ENCODE measurements around the gene MAFB.

The MAFB gene

DNA sequence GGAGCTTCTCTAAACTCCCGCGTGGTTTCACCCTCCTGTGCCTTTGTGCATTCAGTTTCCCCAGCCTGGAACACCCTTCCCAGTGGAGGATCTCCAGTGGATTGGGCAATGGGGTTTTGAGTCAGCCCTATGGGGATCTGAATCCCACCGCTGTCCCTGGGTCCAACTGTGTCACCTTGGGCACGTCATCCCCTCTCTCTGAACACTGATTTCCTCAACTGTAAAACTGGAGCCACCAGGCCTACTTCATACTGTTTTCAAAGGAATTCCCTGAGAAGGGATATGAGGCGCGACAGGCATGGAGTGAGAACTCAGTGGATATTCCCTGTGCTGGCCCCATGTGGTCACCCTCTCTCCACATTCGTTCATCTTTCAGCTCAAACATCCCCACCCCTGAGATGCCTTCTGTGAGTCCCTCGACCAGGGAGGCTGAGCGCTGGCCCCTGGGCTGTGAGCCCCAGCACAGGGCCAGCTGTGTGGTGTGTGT is 25.7 kb downstream of the MAFB start:
- no peak for DNase-seq (ENCODE audit: low read depth in 3 of 3, low spot score in 1 of 3)

DNA sequence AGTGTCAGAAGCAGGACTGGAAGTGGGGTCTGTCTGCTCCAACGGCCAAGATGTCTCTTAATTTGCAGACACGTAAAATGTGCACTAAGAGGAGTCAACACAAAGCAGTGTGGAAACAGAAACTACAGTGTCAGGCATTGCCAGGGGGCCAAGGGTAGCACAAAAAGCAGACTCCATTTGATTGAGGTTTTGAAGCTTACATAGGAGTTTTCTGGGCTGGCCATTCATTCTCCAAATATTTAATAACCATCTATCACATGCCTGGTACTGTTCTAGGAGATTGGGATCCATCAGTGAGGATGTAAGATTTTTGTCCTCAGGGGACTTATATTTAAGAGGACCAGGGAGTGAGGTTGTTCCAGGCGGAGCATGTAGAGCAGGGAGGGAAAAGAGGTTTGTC is 29.5 kb downstream of the MAFB start:
- no peak for DNase-seq (ENCODE audit: low read depth in 3 of 3, low spot score in 1 of 3)

DNA sequence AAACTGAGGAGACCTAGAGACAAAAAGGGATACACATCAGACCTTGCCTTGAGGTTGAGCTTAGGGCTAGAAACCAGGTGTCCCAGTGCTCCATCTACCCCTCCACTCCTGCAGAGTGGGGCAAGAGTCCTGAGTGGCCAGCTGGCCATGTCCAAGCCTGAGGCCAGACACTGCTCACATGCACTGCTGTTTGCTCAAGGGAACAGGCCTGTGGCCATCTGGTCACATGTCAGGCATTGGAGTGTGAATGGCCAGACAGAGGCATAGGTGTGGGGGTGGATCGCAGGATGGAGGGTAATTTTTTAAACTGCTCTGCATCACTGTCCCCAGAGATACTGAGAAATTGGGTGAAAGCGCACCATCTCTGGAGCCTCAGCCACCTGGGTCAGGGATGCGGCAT is 30.5 kb downstream of the MAFB start:
- DNase-seq (ENCODE audit: low read depth in 3 of 3, low spot score in 1 of 3), result no peak

DNA sequence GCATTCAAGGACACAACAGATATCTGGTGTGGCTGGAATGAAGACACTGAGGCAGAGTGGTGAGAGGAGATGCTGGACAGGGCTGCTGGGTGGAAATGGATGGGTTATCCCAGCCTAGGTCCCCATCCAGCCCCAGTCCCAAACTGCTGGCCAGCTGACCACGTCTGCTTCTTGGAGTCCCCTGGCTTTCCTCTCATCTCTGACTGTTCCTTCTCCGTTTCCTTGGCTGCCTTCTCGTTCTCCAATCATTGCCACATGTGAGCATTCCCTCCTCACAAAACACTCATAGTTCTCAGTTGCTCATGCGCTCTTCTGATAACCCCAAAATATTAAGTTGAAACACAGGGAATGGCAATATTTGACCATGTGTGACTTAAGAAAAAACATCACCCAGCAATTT is 31.5 kb downstream of the MAFB start:
- DNase-seq (ENCODE audit: low read depth in 3 of 3, low spot score in 1 of 3), result no peak

DNA sequence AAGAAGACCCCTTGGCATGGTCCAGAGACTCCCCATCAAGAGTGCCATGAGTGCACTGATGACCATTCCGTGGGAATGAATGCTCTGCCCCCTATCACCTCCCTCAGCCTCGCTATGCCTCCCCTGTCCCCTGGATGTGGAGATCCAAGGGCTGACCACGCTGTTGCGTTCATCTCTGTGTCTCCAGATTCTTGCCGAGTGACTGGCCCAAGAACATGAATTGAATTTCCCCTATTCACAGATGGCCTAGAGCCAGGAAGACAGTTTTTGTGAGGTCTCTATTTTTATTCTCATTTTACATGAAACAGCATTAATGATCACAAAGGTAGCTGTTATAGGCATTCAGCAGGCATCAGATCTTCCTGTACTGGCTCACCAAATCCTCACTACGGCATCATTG is 33.6 kb downstream of the MAFB start:
- DNase-seq (ENCODE audit: low read depth in 3 of 3, low spot score in 1 of 3), result no peak

DNA sequence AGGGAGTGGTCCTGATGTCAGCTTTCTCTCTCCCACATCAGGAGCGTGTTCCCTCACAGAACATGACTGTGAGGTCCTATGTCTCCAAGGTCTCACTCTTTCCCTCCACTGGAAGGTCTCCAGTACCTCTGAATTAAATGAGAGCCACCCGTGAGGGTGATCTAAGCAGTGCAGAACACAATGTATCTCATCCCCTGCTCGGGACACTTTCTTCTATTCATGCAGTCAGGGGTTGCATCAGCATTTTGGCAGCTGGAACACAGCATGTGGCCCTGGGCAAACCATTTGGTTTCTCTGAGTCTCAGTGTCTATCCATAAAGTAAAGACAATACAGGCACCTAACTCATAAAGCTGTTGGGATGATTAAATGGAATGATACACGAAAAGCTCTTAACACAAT is 34.2 kb downstream of the MAFB start:
- no peak for DNase-seq (ENCODE audit: low read depth in 3 of 3, low spot score in 1 of 3)

DNA sequence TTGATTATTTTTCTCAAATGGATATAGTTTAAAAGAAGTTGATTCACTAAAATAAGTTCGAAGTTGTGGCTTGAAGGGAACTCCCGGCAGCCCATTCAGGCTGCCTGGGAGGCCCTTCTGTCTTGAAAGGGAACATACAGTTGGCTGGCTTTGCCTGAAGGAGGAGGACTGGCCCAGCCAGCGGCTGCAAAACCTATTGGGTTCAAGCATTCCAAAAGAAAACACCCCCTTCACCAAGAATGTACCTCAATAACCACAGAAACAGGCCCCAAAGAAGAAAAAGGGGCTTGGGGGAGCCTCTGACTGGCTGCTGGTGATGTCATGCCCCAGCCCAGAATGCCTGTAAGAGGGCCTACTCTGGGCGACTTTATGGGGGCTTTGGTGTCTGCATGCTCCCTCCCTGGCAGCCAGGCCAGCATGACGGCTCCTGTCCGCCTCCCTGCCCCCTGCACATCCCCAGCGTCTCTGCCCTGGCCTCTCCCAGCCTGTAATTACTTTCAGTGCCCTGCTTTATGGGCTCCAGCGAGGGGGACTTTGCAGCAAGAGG is 36.5 kb downstream of the MAFB start:
- no peak for DNase-seq (ENCODE audit: low read depth in 3 of 3, low spot score in 1 of 3)

DNA sequence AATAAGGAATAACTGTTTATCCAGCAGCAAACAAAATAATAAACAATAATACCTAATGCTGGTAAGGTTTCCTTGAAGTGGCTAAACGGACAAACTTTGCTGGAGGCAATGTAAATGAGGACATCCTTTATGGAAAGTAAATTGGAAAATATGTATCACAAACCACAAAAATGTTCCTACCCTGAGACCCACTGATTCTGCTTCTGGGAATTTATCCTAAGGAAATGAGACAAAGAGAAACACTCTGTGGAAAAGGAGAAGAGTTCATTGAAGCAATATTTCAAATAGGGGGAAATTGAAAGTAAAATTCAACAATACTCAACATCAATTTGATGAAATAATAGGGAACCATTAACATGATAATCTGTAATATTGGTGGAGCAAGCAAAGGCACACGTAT is 37.9 kb downstream of the MAFB start:
- no peak for DNase-seq (ENCODE audit: low read depth in 3 of 3, low spot score in 1 of 3)

DNA sequence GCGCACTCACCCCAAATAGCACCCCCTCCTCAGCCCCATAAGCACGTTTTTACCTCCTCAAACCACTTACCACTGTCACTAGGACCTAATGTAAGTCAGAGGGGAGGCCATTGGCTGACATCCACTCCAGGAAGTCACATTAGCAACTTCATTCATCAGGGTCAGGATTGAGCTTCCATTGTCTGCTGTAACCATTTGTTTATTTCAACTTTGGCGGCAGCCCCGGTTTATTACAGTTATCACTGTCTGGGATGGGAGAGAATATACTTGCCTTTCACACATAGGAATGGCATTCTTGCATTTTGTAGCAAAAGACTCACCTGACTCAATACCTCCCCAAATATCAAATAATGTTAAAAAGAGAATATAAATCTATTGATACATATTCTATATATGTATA is 38.3 kb downstream of the MAFB start:
- DNase-seq (ENCODE audit: low read depth in 3 of 3, low spot score in 1 of 3), result no peak

DNA sequence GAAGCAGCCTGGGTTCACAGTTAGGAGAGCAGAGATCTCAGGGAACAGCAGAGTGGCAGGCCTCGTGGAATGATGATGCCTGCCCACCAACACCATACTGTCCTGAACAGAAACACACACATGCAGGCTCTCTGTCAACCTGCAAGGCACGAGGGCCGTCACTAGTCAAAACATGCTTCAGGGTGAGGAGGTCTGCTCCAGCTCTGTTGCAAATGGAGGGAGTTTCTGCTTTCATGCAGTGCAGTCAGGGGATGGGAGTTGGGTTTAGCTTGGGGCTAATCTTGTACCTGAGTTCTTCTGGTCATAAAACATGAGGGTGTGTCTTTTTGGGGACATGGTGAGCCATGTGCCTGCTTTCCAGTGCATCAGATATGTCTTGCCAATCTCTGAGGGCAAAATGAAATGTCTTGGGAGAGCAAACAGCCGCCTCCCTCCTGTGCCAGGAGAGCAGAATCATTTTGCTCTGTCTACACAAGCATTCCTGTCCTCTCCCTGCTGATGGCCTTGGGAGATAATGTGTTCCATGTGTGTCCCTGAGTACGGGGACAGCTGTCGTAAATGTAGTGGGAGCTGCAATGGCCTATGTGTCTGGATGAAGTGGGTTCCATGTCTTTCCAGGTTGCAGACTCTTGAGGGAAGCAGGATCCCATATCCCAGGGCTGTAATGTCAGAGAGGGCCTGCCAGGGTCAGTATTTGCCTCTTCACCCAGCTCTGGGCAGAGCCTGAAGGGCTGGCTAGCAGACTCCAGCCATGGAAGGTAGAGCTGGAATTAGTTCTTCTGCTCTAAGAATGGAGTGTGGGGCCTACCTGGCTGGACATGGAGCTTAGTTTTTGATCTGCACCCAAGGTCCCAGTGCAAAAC is 40.6 kb downstream of the MAFB start:
- no peak for DNase-seq (ENCODE audit: low read depth in 3 of 3, low spot score in 1 of 3)

DNA sequence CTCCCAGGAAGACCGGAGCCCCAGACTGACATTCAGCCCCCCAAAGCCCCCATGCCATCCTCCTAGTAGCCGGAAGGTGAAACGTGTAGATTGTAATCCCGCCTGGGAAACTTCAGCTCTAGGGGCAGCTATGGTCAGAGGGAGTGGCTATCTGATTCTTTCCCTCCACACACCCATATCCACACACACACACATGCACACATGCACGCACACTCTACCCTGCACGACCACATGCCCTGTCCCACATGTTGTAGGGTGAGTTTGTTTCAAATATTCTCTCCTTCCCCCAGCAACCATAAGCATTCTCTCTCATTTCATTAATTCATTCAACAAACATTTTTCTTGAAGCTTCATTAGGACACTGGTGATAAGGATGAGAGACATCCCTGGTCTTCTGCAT is 42.2 kb downstream of the MAFB start:
- no peak for DNase-seq (ENCODE audit: low read depth in 3 of 3, low spot score in 1 of 3)

DNA sequence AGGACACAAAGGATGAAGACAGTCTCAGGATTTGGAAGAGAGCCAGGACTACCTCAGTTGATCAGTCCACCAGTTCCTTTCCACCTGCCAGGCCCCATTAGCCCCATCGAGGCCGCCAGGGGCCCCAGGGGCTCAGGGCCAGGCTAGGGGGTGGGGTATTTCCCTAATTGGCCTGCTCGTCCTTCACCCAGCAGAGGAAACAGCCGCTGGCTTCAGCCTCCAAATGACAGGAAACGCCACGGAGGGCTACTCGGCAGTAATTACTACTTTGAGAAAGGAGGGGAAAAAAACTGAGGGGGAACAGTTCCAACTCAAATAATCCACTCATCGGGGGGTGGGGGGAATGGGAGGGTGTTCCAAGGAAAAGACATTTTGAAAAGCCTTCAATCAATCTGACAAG is 42.7 kb downstream of the MAFB start:
- DNase-seq (ENCODE audit: low read depth in 3 of 3, low spot score in 1 of 3), result no peak

DNA sequence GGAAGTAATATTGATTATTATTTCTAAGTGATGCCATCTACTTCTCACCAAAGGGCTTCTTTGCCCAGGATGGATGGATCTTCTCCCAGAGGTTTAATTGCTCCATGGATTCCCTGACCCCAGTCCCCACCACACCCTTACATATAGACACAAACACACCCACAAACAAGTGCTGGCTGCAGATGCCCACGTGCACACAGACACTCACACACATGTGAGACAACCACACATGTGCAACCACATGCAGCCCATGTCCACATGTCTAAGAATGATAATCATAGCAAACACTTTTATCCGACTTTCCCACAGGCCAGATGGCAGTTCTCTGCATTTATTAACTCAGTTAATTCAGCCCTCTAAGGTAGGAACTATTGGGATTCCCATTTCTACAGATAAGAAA is 44.2 kb downstream of the MAFB start:
- no peak for DNase-seq (ENCODE audit: low read depth in 3 of 3, low spot score in 1 of 3)

DNA sequence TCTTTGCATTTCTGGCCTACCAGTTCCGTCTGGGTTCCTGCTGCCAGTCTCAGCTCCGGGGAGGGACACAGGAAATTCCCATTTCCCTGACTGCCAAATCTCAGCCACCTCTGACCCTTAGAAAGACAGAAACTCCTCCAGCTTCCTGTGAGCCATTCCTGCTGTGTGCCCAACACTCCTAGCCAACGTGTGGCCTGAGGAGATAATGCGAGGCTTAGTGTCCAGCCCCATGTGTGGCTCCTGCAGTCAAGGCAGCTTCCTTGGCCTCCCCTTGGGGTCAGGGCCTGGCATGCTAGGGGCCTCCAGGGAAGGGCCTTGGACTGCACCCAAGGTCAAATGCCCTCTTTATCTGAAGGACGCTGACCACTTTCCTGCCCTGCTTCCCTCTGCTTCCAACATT is 45.1 kb downstream of the MAFB start:
- no peak for DNase-seq (ENCODE audit: low read depth in 3 of 3, low spot score in 1 of 3)

DNA sequence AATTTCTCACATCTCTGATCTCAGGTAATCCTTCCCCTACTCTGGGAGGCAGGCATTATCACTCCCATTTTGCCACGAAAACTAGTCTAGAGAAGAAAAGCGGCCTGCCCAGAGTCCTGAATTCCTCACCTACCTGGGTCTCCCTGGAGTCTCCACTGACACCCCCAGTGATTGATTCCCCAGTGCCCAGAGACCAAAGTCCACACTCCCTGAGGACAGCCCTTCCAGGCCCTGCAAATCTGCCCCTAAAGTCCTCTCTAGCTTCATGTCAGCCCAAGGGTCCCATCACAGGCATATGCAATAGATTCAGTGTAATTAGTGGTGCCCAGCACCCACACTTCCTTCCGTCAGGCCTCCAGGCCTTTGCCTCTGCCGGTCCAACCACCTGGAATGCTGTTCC is 47.2 kb downstream of the MAFB start:
- no peak for DNase-seq (ENCODE audit: low read depth in 3 of 3, low spot score in 1 of 3)

DNA sequence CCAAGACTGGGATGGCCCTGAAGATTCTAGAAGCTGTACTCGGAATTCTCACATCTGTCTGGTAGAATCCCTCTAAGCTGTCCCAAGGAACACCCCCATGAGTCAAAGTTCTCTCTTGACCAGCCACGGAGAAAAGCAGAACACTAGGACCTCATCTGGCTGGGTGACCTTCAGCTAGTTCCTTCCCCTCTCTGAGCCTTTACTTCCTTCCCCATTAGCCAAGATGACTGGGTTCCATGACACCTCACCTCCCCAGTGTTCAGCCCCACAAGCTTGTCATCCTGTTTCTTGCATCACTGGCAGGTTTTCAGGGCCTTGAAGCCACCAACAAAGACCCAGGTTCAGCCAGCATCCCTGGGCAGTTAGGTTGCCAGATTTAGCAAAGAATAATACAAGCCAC is 47.8 kb downstream of the MAFB start:
- DNase-seq (ENCODE audit: low read depth in 3 of 3, low spot score in 1 of 3), result no peak

DNA sequence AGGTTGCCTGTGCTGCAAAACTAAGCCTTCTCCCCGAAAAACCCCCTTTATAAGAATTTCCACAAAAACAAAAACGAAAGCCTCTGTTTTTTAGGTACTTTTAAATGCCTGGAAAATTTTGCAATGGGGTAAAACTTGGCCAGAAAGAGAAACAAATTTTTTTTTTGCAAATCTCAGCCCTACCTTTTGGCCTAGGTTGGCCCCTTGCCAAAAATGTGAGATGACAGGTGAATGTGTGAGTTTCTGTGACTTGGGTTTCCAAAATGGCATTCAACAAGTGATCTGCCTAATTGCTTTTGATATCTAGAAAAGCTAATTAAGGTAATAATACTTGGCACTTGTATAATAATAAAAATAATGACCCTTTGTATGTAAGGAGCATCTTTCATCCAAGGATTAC is 48.4 kb downstream of the MAFB start:
- no peak for DNase-seq (ENCODE audit: low read depth in 3 of 3, low spot score in 1 of 3)

DNA sequence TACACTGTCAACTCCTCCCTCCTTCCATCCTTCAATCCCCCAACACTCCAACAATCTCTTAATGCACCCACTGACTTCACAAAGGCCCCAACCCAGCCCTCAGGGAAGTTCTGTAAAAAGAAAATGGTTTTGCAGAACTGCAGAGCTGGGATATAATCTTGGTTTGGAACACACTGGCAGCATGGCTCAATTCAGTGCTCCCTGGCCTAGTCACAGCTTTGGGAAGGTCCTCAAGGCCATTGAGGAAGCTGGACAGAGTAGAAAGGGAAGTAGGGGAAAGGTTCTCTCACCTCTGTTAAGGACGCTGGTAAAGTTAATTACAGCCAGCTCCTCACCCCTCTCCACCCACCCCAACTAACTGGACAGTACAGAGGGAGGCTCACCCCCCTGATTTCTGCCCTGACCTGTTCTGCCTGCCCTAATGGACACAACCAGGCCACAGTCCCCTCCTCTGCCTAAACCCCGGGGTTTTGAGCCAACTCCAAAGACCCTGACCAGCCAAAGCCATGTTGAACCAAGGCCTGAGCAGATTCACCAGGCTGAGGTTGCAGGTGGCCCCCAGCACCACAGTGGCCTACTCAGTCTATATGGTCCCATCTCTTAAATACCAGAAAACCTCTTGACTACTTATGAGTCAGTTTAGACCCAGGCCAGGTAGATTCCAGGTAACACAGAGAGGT is 49.2 kb downstream of the MAFB start:
- DNase-seq (ENCODE audit: low read depth in 3 of 3, low spot score in 1 of 3), result no peak

DNA sequence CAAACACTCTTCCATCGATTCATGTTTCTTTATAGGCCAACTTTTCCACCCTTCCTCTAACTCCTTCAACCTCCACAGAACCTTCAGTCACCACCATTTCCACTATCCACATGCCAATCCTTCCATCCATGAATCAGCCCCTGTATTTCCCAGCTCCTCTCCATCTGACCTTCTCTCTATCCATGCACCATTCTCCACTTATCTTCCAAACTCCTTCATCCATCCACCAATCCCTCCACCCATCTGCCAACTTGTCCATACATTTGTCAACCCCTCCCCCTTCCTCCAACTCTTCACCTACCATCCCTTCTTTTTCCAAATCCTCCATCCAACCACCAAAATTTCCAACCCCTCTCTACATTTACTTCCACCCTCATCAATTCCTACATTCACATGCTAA is 49.9 kb downstream of the MAFB start:
- no peak for DNase-seq (ENCODE audit: low read depth in 3 of 3, low spot score in 1 of 3)

DNA sequence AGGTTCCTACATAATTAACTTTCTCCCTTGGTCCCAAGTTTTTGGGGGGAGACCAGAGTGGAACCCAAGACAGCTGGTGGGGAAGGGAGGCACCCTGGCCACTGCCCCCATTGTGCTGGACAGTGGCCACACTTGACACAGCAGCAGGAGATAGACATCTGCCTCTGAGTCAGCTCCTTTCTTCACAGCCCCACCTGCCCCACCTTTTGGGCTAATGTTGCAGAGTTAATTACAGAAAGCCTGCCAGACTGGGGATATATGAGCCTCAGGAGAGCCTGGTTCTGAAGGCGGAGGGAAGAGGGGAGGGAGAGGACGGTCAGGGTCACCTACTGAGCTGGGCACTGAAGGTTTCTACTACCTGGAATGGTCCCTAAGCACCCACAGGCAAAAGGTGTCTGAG is 50.6 kb downstream of the MAFB start:
- no peak for DNase-seq (ENCODE audit: low read depth in 3 of 3, low spot score in 1 of 3)

DNA sequence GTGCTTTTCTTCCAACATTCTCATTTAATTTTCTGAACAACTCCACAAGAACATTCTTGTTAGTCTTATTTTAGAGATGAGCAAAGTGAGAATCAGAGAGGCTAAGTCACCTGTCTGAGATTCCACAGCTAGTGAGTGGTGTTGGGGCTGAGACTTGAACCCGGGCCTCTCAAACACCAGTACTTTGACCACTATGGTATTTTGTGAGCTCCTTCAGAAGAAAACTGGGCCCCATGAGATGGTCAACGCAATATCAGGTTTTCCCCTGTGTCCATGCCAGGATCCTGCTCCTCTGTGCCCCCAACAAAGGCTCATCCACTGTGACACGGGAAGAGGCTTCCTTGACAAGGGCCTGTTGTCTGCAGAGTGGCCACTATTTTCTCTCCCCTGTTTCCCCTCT is 51.9 kb downstream of the MAFB start:
- DNase-seq (ENCODE audit: low read depth in 3 of 3, low spot score in 1 of 3), result no peak

DNA sequence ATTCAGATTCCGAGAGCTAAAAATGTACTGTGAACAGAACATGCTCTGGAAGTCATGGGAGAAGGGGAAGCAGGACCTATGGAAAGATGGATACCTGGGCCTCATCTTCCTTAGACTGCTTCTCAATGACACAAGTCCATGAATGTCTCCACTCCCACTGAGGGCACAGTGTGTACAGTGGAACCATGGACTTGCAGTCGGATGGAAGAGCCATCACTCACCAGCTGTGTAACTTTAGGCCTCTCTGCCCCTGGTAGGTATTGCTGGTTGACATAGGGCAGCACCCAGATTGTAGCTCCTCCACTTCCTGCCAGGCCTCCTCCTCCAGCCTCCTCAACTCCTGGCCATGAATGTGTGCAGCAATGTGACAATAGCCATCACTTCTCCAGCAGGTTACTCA is 52.5 kb downstream of the MAFB start:
- DNase-seq (ENCODE audit: low read depth in 3 of 3, low spot score in 1 of 3), result no peak

All from stimulated activated CD4-positive, alpha-beta T cell treated with anti-CD3 and anti-CD28 coated beads, TNF-alpha, amount 100 ng/mL, for 1 hour (primary cell).